Cardiac fibroblast (primary cell): Measurements from ENCODE around the gene DIP2C.

ENCODE experiments used
- DNase-seq, 2 donors: peaks; one replicate each; pipeline versions ENCODE4 v3.0.0 to v3.0.0-alpha.2; 2010; ENCODE audit warnings: low read depth in 2 of 2
- H3K4me3 ChIP-seq, 2 donors: replicated peaks in 1 of 2; 1 replicate in 1 of 2; 2 replicates in 1 of 2; pipeline ENCODE4 v1.5.1; 2011; ENCODE audit warnings: low read depth in 2 of 2, low read length in 2 of 2, mild to moderate bottlenecking in 2 of 2, moderate library complexity in 1 of 2
- TF ChIP-seq, protein P1 (sequence below): IDR thresholded peaks from one replicate; pipeline ENCODE4 v1.5.1; 2011; ENCODE audit warnings: low read depth, mild to moderate bottlenecking, low read length, inconsistent platforms

The DIP2C gene

GRCh38 chr10:555682-556350 lies 133.7 kb downstream of the DIP2C start:
- H3K4me3 ChIP-seq = no peak overlapping the region
- TF ChIP-seq, protein P1, sequence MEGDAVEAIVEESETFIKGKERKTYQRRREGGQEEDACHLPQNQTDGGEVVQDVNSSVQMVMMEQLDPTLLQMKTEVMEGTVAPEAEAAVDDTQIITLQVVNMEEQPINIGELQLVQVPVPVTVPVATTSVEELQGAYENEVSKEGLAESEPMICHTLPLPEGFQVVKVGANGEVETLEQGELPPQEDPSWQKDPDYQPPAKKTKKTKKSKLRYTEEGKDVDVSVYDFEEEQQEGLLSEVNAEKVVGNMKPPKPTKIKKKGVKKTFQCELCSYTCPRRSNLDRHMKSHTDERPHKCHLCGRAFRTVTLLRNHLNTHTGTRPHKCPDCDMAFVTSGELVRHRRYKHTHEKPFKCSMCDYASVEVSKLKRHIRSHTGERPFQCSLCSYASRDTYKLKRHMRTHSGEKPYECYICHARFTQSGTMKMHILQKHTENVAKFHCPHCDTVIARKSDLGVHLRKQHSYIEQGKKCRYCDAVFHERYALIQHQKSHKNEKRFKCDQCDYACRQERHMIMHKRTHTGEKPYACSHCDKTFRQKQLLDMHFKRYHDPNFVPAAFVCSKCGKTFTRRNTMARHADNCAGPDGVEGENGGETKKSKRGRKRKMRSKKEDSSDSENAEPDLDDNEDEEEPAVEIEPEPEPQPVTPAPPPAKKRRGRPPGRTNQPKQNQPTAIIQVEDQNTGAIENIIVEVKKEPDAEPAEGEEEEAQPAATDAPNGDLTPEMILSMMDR = no peak
- no peak for DNase-seq

DNA sequence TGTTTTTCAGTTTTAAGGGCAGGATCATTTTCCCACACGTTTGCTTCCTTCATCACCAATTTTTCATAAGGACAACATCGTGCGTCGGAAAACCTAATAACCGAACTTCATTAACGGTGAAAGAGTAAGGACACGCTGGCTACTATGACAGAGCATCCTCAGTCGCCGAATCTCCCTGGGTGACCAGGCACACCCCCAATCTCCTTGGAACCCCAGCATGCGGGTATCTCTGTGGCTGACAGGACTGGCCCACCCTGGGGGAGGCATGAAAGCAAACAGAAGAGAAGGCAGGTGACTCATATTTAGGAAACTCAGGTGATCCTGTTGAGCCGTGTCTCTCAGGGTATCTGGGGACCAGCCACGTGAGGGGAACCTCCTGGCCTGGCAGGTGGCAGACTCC lies 134.2 kb downstream of the DIP2C start:
- TF ChIP-seq, protein P1 = no peak
- H3K4me3 ChIP-seq = no peak overlapping the region
- no peak for DNase-seq

- TF ChIP-seq, protein P1 = no peak
- peak in 1 of 2 donors; percentile 21 for DNase-seq
- no peak overlapping the region for H3K4me3 ChIP-seq
Observed at GRCh38 chr10:554182-554848, 135.2 kb downstream of the DIP2C start.

GRCh38 chr10:553233-553632 lies 136.2 kb downstream of the DIP2C start:
- DNase-seq = no peak
- TF ChIP-seq, protein P1 = no peak
- H3K4me3 ChIP-seq = no peak overlapping the region

- TF ChIP-seq, protein P1 = no peak
- no peak for DNase-seq
- H3K4me3 ChIP-seq = no peak overlapping the region
Observed at GRCh38 chr10:552679-553078, 136.8 kb downstream of the DIP2C start.

- TF ChIP-seq, protein P1 = no peak
- DNase-seq = no peak
- no peak overlapping the region for H3K4me3 ChIP-seq
Observed at GRCh38 chr10:551373-552252, 137.9 kb downstream of the DIP2C start.
